A549 (cell line): ENCODE results near the gene URGCP.

ENCODE experiments used
- MAFK ChIP-seq: fragments of 450-650 bp; IDR thresholded peaks from 2 replicates; pipeline ENCODE4 v1.6.1; 2014; ENCODE audit not compliant: partially characterized antibody
- POLR2A ChIP-seq: IDR thresholded peaks from 2 replicates; pipeline ENCODE4 v1.6.1; 2012; ENCODE audit warnings: mild to moderate bottlenecking, low read length
- RCOR1 ChIP-seq: fragments of 150-350 bp; IDR thresholded peaks from 2 replicates; pipeline ENCODE4 v1.6.1; 2014; ENCODE audit warnings: antibody characterized with exemption, low read length, low read depth
- ZFP36 ChIP-seq: fragments of 450-650 bp; IDR thresholded peaks from 2 replicates; pipeline ENCODE4 v1.6.1; 2014; ENCODE audit warnings: borderline replicate concordance; ENCODE audit not compliant: partially characterized antibody
- TF ChIP-seq, protein P1 (sequence below): fragments of >200 bp; sonication (Bioruptor Twin); formaldehyde crosslinking; IDR thresholded peaks from 3 replicates; pipeline ENCODE4 v1.5.1; 2016
- TF ChIP-seq, protein P2 (sequence below): IDR thresholded peaks from 2 replicates; pipeline ENCODE4 v1.6.1; 2012
- TF ChIP-seq, protein P3 (sequence below): fragments of 450-650 bp; IDR thresholded peaks from 2 replicates; pipeline ENCODE4 v1.6.1; 2014; ENCODE audit warnings: antibody characterized with exemption

DNA sequence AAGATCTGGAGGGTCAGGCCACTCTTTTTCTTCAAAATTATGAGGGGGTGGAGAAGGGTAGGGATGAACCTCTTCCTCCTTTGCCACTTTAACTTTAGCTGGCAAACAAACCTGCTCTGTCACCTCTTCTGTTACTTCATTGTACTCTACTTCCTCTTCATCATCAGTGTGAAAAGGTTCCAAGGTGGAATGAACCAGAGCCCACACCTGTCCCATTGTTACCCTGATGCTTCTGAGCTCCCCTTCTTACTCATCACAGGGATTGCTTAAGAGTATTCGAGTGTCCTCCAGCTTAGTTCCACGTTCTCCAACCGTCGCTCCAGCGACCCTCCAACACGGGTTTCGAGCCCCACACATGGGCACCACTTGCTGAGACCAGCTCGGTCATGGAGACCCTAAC is 42.3 kb downstream of the URGCP start:
- TF ChIP-seq, protein P1, sequence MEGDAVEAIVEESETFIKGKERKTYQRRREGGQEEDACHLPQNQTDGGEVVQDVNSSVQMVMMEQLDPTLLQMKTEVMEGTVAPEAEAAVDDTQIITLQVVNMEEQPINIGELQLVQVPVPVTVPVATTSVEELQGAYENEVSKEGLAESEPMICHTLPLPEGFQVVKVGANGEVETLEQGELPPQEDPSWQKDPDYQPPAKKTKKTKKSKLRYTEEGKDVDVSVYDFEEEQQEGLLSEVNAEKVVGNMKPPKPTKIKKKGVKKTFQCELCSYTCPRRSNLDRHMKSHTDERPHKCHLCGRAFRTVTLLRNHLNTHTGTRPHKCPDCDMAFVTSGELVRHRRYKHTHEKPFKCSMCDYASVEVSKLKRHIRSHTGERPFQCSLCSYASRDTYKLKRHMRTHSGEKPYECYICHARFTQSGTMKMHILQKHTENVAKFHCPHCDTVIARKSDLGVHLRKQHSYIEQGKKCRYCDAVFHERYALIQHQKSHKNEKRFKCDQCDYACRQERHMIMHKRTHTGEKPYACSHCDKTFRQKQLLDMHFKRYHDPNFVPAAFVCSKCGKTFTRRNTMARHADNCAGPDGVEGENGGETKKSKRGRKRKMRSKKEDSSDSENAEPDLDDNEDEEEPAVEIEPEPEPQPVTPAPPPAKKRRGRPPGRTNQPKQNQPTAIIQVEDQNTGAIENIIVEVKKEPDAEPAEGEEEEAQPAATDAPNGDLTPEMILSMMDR, result no peak
- TF ChIP-seq RCOR1 (no peak), POLR2A (no peak), MAFK (no peak), ZFP36 (no peak)
- TF ChIP-seq, protein P2, sequence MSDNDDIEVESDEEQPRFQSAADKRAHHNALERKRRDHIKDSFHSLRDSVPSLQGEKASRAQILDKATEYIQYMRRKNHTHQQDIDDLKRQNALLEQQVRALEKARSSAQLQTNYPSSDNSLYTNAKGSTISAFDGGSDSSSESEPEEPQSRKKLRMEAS, result no peak
- TF ChIP-seq, protein P3, sequence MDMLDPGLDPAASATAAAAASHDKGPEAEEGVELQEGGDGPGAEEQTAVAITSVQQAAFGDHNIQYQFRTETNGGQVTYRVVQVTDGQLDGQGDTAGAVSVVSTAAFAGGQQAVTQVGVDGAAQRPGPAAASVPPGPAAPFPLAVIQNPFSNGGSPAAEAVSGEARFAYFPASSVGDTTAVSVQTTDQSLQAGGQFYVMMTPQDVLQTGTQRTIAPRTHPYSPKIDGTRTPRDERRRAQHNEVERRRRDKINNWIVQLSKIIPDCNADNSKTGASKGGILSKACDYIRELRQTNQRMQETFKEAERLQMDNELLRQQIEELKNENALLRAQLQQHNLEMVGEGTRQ, result no peak
